ENCODE data around the gene BTG1. TPM values are rescaled to one million over a fixed set of nuclear protein-coding genes. Genes with fewer than 3 reads are reported as not detected.
A peak's percentile ranks its signal among the peaks of the same experiment; 100 is the strongest.

BTG1 gene
- total RNA-seq, 1 donor from 2014 or later: 164 TPM

DNA sequence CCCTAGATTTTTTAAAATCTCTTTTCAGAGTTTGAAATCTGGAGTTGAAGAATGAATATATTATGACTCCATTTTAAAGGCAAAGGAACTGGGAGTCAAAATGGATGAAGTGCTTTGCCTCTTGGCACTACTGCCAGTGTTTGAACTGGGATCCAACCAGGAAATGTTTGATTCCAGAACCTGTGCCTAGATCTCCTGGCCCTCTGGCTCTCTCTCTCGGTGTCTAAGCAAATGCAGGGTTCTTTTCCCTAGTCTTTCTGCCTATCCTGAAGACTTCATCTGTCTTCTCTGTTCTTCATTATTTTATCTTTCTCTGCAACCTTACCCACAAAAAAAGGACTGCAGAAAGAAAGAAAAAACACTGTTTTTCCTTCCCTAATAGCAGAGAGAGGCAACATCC, 17.0 kb downstream of the BTG1 start:
- no peak overlapping the region for H3K27ac Mint-ChIP-seq
- no peak for DNase-seq (ENCODE audit: low spot score, unreplicated experiment)
- peaks cover 44% of the 10 kb centered on the region for H3K4me1 Mint-ChIP-seq (ENCODE audit: low read depth)
- TF ChIP-seq, protein P1, sequence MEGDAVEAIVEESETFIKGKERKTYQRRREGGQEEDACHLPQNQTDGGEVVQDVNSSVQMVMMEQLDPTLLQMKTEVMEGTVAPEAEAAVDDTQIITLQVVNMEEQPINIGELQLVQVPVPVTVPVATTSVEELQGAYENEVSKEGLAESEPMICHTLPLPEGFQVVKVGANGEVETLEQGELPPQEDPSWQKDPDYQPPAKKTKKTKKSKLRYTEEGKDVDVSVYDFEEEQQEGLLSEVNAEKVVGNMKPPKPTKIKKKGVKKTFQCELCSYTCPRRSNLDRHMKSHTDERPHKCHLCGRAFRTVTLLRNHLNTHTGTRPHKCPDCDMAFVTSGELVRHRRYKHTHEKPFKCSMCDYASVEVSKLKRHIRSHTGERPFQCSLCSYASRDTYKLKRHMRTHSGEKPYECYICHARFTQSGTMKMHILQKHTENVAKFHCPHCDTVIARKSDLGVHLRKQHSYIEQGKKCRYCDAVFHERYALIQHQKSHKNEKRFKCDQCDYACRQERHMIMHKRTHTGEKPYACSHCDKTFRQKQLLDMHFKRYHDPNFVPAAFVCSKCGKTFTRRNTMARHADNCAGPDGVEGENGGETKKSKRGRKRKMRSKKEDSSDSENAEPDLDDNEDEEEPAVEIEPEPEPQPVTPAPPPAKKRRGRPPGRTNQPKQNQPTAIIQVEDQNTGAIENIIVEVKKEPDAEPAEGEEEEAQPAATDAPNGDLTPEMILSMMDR (IDR thresholded peaks at IDR 0.05; ENCODE audit: unreplicated experiment): no peak
- no peaks in the 10 kb centered on the region for H3K27me3 Mint-ChIP-seq
- peaks cover 25% of the 10 kb centered on the region for H3K36me3 Mint-ChIP-seq (ENCODE audit: insufficient read depth)
- H3K9me3 Mint-ChIP-seq (ENCODE audit: low read depth): peaks cover 7% of the 10 kb centered on the region
- H3K4me3 Mint-ChIP-seq (ENCODE audit: low read depth): no peak overlapping the region

DNA sequence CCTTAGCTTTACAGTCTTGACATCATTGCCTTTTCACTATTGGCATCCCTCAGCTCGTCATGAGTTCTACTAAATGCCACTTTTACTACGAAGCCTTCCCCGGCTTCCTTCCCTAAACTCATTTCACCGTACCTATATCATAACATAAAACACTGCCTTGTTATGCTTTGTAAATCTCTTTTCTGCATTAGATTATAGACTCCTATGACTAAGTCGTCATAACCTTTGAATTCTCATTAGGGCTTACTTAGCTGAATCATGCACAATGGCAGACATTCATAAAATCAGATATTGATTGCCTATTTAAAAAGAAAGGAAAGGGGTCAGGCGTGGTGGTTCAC, 21.0 kb downstream of the BTG1 start:
- Mint-ChIP-seq H3K9me3 (ENCODE audit: low read depth) (peaks cover 14% of the 10 kb centered on the region), H3K27me3 (no peaks in the 10 kb centered on the region), H3K4me1 (ENCODE audit: low read depth) (peaks cover 42% of the 10 kb centered on the region), H3K36me3 (ENCODE audit: insufficient read depth) (peaks cover 24% of the 10 kb centered on the region), H3K27ac (no peak overlapping the region), H3K4me3 (ENCODE audit: low read depth) (no peak overlapping the region)
- DNase-seq (ENCODE audit: low spot score, unreplicated experiment): no peak
- TF ChIP-seq, protein P1 (IDR thresholded peaks at IDR 0.05; ENCODE audit: unreplicated experiment): no peak

DNA sequence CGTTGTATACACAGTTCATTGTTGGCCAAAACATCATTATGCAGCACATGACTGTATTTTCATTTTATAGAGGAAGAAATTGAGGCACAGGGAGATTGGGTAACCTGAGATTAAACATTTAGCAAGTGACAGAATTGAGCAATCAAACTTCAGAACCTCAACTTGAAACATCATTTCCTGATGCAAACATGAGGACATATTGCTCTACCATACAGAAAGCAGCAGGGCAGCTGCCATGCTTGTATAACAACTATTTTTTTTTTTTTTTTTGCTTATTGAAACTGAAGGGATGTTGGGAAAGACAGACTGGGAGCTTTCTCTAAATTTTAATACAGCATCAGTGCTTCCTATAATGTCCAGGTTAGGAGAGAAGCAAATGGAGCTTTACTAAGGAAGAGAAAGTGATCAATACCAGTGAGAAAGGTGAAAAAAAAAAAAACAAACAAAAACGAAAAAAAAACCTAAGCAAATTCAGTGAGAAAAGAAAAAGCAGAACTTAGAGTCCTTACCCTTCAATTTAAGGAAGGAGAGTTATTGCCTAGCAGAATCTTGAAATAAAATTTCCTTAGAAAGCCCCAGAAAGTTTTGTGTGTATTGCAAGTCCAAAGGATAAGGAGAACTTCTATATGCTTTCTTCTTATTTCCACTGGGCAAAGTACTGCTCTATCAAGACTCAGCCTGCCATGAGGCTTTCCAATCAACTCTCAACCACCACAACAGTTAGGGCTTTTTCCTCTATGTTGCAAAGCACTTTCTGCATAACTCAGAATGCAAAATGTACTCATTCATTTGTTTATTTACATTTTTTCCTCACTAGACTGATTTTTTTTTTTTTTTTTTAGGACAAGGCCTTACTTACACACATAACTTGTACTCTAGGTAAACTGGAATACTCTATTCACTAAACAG, 21.6 kb downstream of the BTG1 start:
- Mint-ChIP-seq H3K27me3 (no peaks in the 10 kb centered on the region), H3K4me1 (ENCODE audit: low read depth) (peaks cover 42% of the 10 kb centered on the region), H3K9me3 (ENCODE audit: low read depth) (peaks cover 14% of the 10 kb centered on the region), H3K36me3 (ENCODE audit: insufficient read depth) (peaks cover 26% of the 10 kb centered on the region), H3K4me3 (ENCODE audit: low read depth) (peak overlapping the region; percentile 12), H3K27ac (no peak overlapping the region)
- DNase-seq (ENCODE audit: low spot score, unreplicated experiment): no peak
- TF ChIP-seq, protein P1 (IDR thresholded peaks at IDR 0.05; ENCODE audit: unreplicated experiment): no peak

DNA sequence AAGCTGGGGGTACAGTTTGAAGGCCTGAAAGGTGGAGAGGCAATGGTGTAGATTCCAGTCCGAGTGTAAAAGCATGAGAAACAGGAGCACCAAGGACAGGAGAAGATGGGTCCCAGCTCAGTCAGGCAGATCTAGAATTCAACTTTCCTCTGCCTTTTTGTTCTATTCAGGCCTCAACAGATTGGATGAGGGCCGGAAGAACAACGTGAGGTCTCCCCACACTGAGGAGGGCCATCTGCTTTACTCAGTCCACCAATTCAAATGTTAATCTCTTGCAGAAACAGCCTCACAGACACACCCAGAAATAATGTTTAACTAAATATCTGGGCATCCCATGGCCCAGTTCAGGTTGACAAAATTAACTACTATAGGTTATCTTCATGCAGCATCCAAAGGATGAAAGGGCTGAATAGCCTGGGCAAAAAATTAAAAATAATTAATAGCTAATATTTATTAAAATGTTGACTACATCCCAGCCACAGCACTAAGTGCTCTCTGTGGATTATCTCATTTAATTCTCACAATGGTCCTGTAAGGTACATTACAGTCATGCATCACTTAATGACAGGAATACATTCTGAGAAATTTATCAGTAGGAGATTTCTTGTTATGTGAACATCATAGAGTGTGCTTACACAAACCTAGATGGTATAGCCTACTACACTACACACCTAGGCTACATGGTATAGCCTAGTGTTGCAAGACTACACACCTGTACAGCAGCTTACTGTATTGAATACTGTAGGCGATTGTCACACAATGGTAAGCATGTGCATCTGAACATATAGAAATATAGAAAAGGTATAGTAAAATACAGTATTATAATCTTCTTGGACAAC, 22.5 kb downstream of the BTG1 start:
- TF ChIP-seq, protein P1 (IDR thresholded peaks at IDR 0.05; ENCODE audit: unreplicated experiment): no peak
- peak overlapping the region; percentile 82 for H3K27ac Mint-ChIP-seq
- H3K36me3 Mint-ChIP-seq (ENCODE audit: insufficient read depth): peaks cover 31% of the 10 kb centered on the region
- no peaks in the 10 kb centered on the region for H3K27me3 Mint-ChIP-seq
- peaks cover 42% of the 10 kb centered on the region for H3K4me1 Mint-ChIP-seq (ENCODE audit: low read depth)
- H3K4me3 Mint-ChIP-seq (ENCODE audit: low read depth): no peak overlapping the region
- DNase-seq (ENCODE audit: low spot score, unreplicated experiment): no peak
- H3K9me3 Mint-ChIP-seq (ENCODE audit: low read depth): peaks cover 19% of the 10 kb centered on the region

DNA sequence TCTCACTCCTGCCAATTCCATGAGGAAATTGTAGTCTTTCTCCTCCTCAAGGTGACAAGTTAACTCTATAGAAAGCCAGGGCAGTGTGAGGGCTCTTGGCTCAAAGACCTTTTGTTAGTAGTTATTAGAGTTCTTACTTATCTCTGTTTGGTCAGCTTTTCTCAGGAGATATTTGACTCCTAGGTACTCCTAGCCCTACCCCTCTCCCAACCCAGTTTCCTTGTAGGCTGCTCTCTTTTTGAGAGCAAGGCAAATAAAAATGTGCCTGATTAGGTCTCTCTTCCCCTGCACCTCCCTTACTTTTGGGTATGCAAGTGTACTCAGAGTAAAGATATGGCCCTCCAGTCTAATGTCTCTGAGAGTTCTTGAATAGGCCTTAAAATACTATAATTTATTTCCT, 23.8 kb downstream of the BTG1 start:
- TF ChIP-seq, protein P1 (IDR thresholded peaks at IDR 0.05; ENCODE audit: unreplicated experiment): no peak
- peaks cover 19% of the 10 kb centered on the region for H3K9me3 Mint-ChIP-seq (ENCODE audit: low read depth)

More for the DNA sequence above, 23.8 kb downstream of the BTG1 start:
- no peak for DNase-seq (ENCODE audit: low spot score, unreplicated experiment)
- Mint-ChIP-seq H3K27me3 (no peaks in the 10 kb centered on the region), H3K4me1 (ENCODE audit: low read depth) (peaks cover 41% of the 10 kb centered on the region), H3K4me3 (ENCODE audit: low read depth) (peak overlapping the region; percentile 41), H3K36me3 (ENCODE audit: insufficient read depth) (peaks cover 24% of the 10 kb centered on the region), H3K27ac (peak overlapping the region; percentile 89)
